Measurements from ENCODE around the gene RND3.
A peak's percentile ranks its signal among the peaks of the same experiment; 100 is the strongest.

The RND3 gene

GRCh38 chr2:150487537-150488429 lies at the start of gene RND3:
RND3 (minus strand) TSS chr2:150487667; CDS start chr2:150487417, 250 bp downstream.
- H3K27ac Mint-ChIP-seq = no peak within 1 kb of the TSS
- no peaks in the 10 kb centered on the region for H3K36me3 Mint-ChIP-seq (ENCODE audit: low read depth)
- H3K9me3 Mint-ChIP-seq = no peaks in the 10 kb centered on the region
- H3K27me3 Mint-ChIP-seq (ENCODE audit: low read depth) = peaks cover 51% of the 10 kb centered on the region
- H3K4me1 Mint-ChIP-seq (ENCODE audit: low read depth) = peaks cover 9% of the 10 kb centered on the region
- peak within 1 kb of the TSS; percentile 65 for H3K4me3 Mint-ChIP-seq

- no peaks in the 10 kb centered on the region for H3K9me3 Mint-ChIP-seq
- H3K36me3 Mint-ChIP-seq (ENCODE audit: low read depth) = no peaks in the 10 kb centered on the region
- H3K4me1 Mint-ChIP-seq (ENCODE audit: low read depth) = no peaks in the 10 kb centered on the region
- no peak overlapping the region for H3K27ac Mint-ChIP-seq
- H3K27me3 Mint-ChIP-seq (ENCODE audit: low read depth) = no peaks in the 10 kb centered on the region
- H3K4me3 Mint-ChIP-seq = no peak overlapping the region
Measured at GRCh38 chr2:150535176-150535575, 47.7 kb upstream of the RND3 start.

GRCh38 chr2:150532879-150533278 lies 45.4 kb upstream of the RND3 start:
- Mint-ChIP-seq H3K4me3 (no peak overlapping the region), H3K4me1 (ENCODE audit: low read depth) (peaks cover 6% of the 10 kb centered on the region), H3K27me3 (ENCODE audit: low read depth) (no peaks in the 10 kb centered on the region), H3K9me3 (no peaks in the 10 kb centered on the region), H3K27ac (no peak overlapping the region), H3K36me3 (ENCODE audit: low read depth) (no peaks in the 10 kb centered on the region)

- Mint-ChIP-seq H3K27ac (no peak overlapping the region), H3K4me1 (ENCODE audit: low read depth) (peaks cover 6% of the 10 kb centered on the region), H3K36me3 (ENCODE audit: low read depth) (no peaks in the 10 kb centered on the region), H3K4me3 (no peak overlapping the region), H3K27me3 (ENCODE audit: low read depth) (no peaks in the 10 kb centered on the region), H3K9me3 (no peaks in the 10 kb centered on the region)
Measured at GRCh38 chr2:150532020-150532419, 44.6 kb upstream of the RND3 start.

GRCh38 chr2:150531591-150531990 lies 44.1 kb upstream of the RND3 start:
- H3K9me3 Mint-ChIP-seq = no peaks in the 10 kb centered on the region
- no peaks in the 10 kb centered on the region for H3K27me3 Mint-ChIP-seq (ENCODE audit: low read depth)
- peaks cover 6% of the 10 kb centered on the region for H3K4me1 Mint-ChIP-seq (ENCODE audit: low read depth)
- H3K27ac Mint-ChIP-seq = no peak overlapping the region
- no peaks in the 10 kb centered on the region for H3K36me3 Mint-ChIP-seq (ENCODE audit: low read depth)
- H3K4me3 Mint-ChIP-seq = no peak overlapping the region

GRCh38 chr2:150530168-150530567 lies 42.7 kb upstream of the RND3 start:
- Mint-ChIP-seq H3K27me3 (ENCODE audit: low read depth) (no peaks in the 10 kb centered on the region), H3K9me3 (no peaks in the 10 kb centered on the region), H3K27ac (no peak overlapping the region), H3K36me3 (ENCODE audit: low read depth) (no peaks in the 10 kb centered on the region), H3K4me1 (ENCODE audit: low read depth) (peaks cover 6% of the 10 kb centered on the region), H3K4me3 (no peak overlapping the region)

- Mint-ChIP-seq H3K4me3 (no peak overlapping the region), H3K36me3 (ENCODE audit: low read depth) (no peaks in the 10 kb centered on the region), H3K27me3 (ENCODE audit: low read depth) (no peaks in the 10 kb centered on the region), H3K27ac (no peak overlapping the region), H3K4me1 (ENCODE audit: low read depth) (peaks cover 6% of the 10 kb centered on the region), H3K9me3 (no peaks in the 10 kb centered on the region)
Measured at GRCh38 chr2:150528861-150529801, 41.7 kb upstream of the RND3 start.

GRCh38 chr2:150526827-150527226 lies 39.4 kb upstream of the RND3 start:
- no peak overlapping the region for H3K4me3 Mint-ChIP-seq
- no peak overlapping the region for H3K27ac Mint-ChIP-seq
- no peaks in the 10 kb centered on the region for H3K27me3 Mint-ChIP-seq (ENCODE audit: low read depth)
- peaks cover 6% of the 10 kb centered on the region for H3K4me1 Mint-ChIP-seq (ENCODE audit: low read depth)
- peaks cover 6% of the 10 kb centered on the region for H3K9me3 Mint-ChIP-seq
- H3K36me3 Mint-ChIP-seq (ENCODE audit: low read depth) = no peaks in the 10 kb centered on the region

GRCh38 chr2:150526006-150526405 lies 38.5 kb upstream of the RND3 start:
- no peak overlapping the region for H3K27ac Mint-ChIP-seq
- no peaks in the 10 kb centered on the region for H3K36me3 Mint-ChIP-seq (ENCODE audit: low read depth)
- H3K9me3 Mint-ChIP-seq = peaks cover 6% of the 10 kb centered on the region
- H3K4me3 Mint-ChIP-seq = no peak overlapping the region
- peaks cover 6% of the 10 kb centered on the region for H3K4me1 Mint-ChIP-seq (ENCODE audit: low read depth)
- H3K27me3 Mint-ChIP-seq (ENCODE audit: low read depth) = no peaks in the 10 kb centered on the region

- Mint-ChIP-seq H3K4me1 (ENCODE audit: low read depth) (no peaks in the 10 kb centered on the region), H3K27me3 (ENCODE audit: low read depth) (no peaks in the 10 kb centered on the region), H3K36me3 (ENCODE audit: low read depth) (no peaks in the 10 kb centered on the region), H3K4me3 (no peak overlapping the region), H3K9me3 (peaks cover 6% of the 10 kb centered on the region), H3K27ac (no peak overlapping the region)
Measured at GRCh38 chr2:150522269-150522668, 34.8 kb upstream of the RND3 start.

GRCh38 chr2:150520887-150521664 lies 33.6 kb upstream of the RND3 start:
- H3K4me3 Mint-ChIP-seq = no peak overlapping the region
- peaks cover 6% of the 10 kb centered on the region for H3K9me3 Mint-ChIP-seq
- H3K27me3 Mint-ChIP-seq (ENCODE audit: low read depth) = no peaks in the 10 kb centered on the region
- no peaks in the 10 kb centered on the region for H3K36me3 Mint-ChIP-seq (ENCODE audit: low read depth)
- no peaks in the 10 kb centered on the region for H3K4me1 Mint-ChIP-seq (ENCODE audit: low read depth)
- no peak overlapping the region for H3K27ac Mint-ChIP-seq

GRCh38 chr2:150520033-150520432 lies 32.6 kb upstream of the RND3 start:
- H3K27me3 Mint-ChIP-seq (ENCODE audit: low read depth) = no peaks in the 10 kb centered on the region
- H3K27ac Mint-ChIP-seq = no peak overlapping the region
- no peaks in the 10 kb centered on the region for H3K36me3 Mint-ChIP-seq (ENCODE audit: low read depth)
- H3K9me3 Mint-ChIP-seq = peaks cover 6% of the 10 kb centered on the region
- no peak overlapping the region for H3K4me3 Mint-ChIP-seq
- H3K4me1 Mint-ChIP-seq (ENCODE audit: low read depth) = no peaks in the 10 kb centered on the region

GRCh38 chr2:150517951-150518680 lies 30.6 kb upstream of the RND3 start:
- no peaks in the 10 kb centered on the region for H3K36me3 Mint-ChIP-seq (ENCODE audit: low read depth)
- no peak overlapping the region for H3K4me3 Mint-ChIP-seq
- H3K27me3 Mint-ChIP-seq (ENCODE audit: low read depth) = no peaks in the 10 kb centered on the region
- H3K9me3 Mint-ChIP-seq = peaks cover 6% of the 10 kb centered on the region
- H3K4me1 Mint-ChIP-seq (ENCODE audit: low read depth) = no peaks in the 10 kb centered on the region
- H3K27ac Mint-ChIP-seq = no peak overlapping the region

GRCh38 chr2:150513647-150514046 lies 26.2 kb upstream of the RND3 start:
- Mint-ChIP-seq H3K4me1 (ENCODE audit: low read depth) (no peaks in the 10 kb centered on the region), H3K4me3 (no peak overlapping the region), H3K36me3 (ENCODE audit: low read depth) (no peaks in the 10 kb centered on the region), H3K9me3 (no peaks in the 10 kb centered on the region), H3K27me3 (ENCODE audit: low read depth) (no peaks in the 10 kb centered on the region), H3K27ac (no peak overlapping the region)
